GM12878 (cell line): Measurements from ENCODE around the gene RASGRF2. TPM values are rescaled to one million over a fixed set of nuclear protein-coding genes. Genes with fewer than 3 reads are reported as not detected.

Experiments
- ATAC-seq: fragments of 200-7000 bp; cut with Tn5 transposase; 3 replicates; pipeline ENCODE4 v1.9.1; 2020; ENCODE audit warnings: mild to moderate bottlenecking, moderate library complexity
- BruUV-seq: library from RNA; stranded (reverse); fragments of 400-500 nt; replicated peaks from 2 replicates; lab custom pipeline; 2021; lab: Mats Ljungman, UMichigan
- CTCF ChIA-PET: fragments of 300-600 bp; sonication (Branson Sonifier 250); formaldehyde crosslinking; extraction: SDS; loops from one replicate; lab custom pipeline; 2021; ENCODE audit warnings: inconsistent platforms; lab: Yijun Ruan, JAX
- POLR2A ChIA-PET: fragments of 350-600 bp; formaldehyde crosslinking; extraction: SDS; loops from one replicate; lab custom pipeline; 2021; ENCODE audit warnings: inconsistent platforms; lab: Charles Lee
- RAD21 ChIA-PET: fragments of 300-600 bp; sonication (Branson Sonifier 250); formaldehyde crosslinking; loops from one replicate; lab custom pipeline; 2023; ENCODE audit warnings: antibody characterized with exemption; ENCODE audit not compliant: unreplicated experiment; lab: Charles Lee
- SMC1A ChIA-PET: fragments of 300-600 bp; sonication (Branson Sonifier 250); formaldehyde crosslinking; loops from one replicate; lab custom pipeline; 2023; ENCODE audit not compliant: unreplicated experiment, uncharacterized antibody; lab: Charles Lee
- DNase-seq: peaks from one replicate; pipeline ENCODE4 v3.0.0-alpha.2; 2011; ENCODE audit warnings: low read depth, low spot score
- FAIRE-seq: peaks from 3 replicates; lab custom pipeline; 2011; peaks lifted over from hg19 to GRCh38; lab: Jason Lieb, UNC
- H2AFZ ChIP-seq: 2 replicates; pipeline ENCODE4 v1.6.0; 2011; ENCODE audit warnings: low read depth, low read length, control low read depth; ENCODE audit not compliant: control insufficient read depth
- H3K27ac ChIP-seq: 2 replicates; pipeline ENCODE4 v1.5.1; 2011; ENCODE audit warnings: control low read depth; ENCODE audit not compliant: control insufficient read depth, insufficient read depth
- H3K27me3 ChIP-seq, 2 experiments: replicated peaks in 1 of 2; 2 replicates each; pipeline versions ENCODE4 v1.6.0 to v1.6.1; 2011; ENCODE audit warnings: low read length in 1 of 2; ENCODE audit not compliant: control insufficient read depth in 2 of 2, insufficient read depth in 2 of 2
- H3K36me3 ChIP-seq, 2 experiments: 2 replicates each; pipeline ENCODE4 v1.5.1; 2011; ENCODE audit warnings: low read length in 1 of 2; ENCODE audit not compliant: control insufficient read depth in 2 of 2, insufficient read depth in 2 of 2
- H3K4me1 ChIP-seq: 2 replicates; pipeline ENCODE4 v1.6.1; 2011; ENCODE audit warnings: mild to moderate bottlenecking, low read length, moderate library complexity, mixed read lengths; ENCODE audit not compliant: control insufficient read depth, insufficient read depth
- H3K4me2 ChIP-seq: 2 replicates; pipeline ENCODE4 v1.6.0; 2011; ENCODE audit warnings: control low read depth; ENCODE audit not compliant: control insufficient read depth, insufficient read depth
- H3K4me3 ChIP-seq: fragments of 200-600 bp; sonication (generic); 2 replicates; pipeline ENCODE4 v1.5.1; 2016
- H3K79me2 ChIP-seq: 2 replicates; pipeline ENCODE4 v1.6.0; 2011; ENCODE audit warnings: low read length; ENCODE audit not compliant: control insufficient read depth, insufficient read depth
- H3K9ac ChIP-seq: 2 replicates; pipeline ENCODE4 v1.8.0; 2011; ENCODE audit warnings: low read length, control low read depth, mixed read lengths; ENCODE audit not compliant: control insufficient read depth, insufficient read depth
- H3K9me3 ChIP-seq: replicated peaks from 3 replicates; pipeline ENCODE4 v1.5.1; 2011; ENCODE audit warnings: mild to moderate bottlenecking, low read length; ENCODE audit not compliant: control insufficient read depth, insufficient read depth
- H4K20me1 ChIP-seq: 2 replicates; pipeline ENCODE4 v1.6.0; 2011; ENCODE audit not compliant: control insufficient read depth, insufficient read depth
- BMI1 ChIP-seq: fragments of 450-650 bp; IDR thresholded peaks from 2 replicates; pipeline ENCODE4 v1.6.1; 2016; ENCODE audit warnings: mild to moderate bottlenecking, moderate library complexity, borderline replicate concordance
- CEBPZ ChIP-seq: fragments of 150-350 bp; IDR thresholded peaks from 2 replicates; pipeline ENCODE4 v1.6.1; 2016; ENCODE audit warnings: low read depth, low read length
- CTCF ChIP-seq, 3 experiments: IDR thresholded peaks in 2 of 3; conservative IDR thresholded peaks in 1 of 3; 2 replicates each; pipeline ENCODE4 v1.5.1; 2011; ENCODE audit warnings: low read depth in 3 of 3, low read length in 3 of 3, mild to moderate bottlenecking in 3 of 3, control low read depth in 2 of 3, moderate library complexity in 2 of 3, inconsistent platforms in 1 of 3, mixed read lengths in 1 of 3; ENCODE audit not compliant: control insufficient read depth in 2 of 3, insufficient read depth in 1 of 3; ENCODE audit errors: extremely low read depth in 1 of 3
- ETV6 ChIP-seq, 2 experiments: fragments of 450-650 bp in 1 of 2; IDR thresholded peaks in 1 of 2; conservative IDR thresholded peaks in 1 of 2; 2 replicates each; pipeline ENCODE4 v1.6.1; 2014; ENCODE audit warnings: antibody characterized with exemption in 1 of 2, borderline replicate concordance in 1 of 2, low read depth in 1 of 2, mild to moderate bottlenecking in 1 of 2, moderate library complexity in 1 of 2
- MXI1 ChIP-seq: fragments of 150-350 bp; IDR thresholded peaks from 2 replicates; pipeline ENCODE4 v1.6.1; 2011; ENCODE audit warnings: low read depth, mild to moderate bottlenecking, inconsistent platforms, low read length, improper control_type of control experiment
- PKNOX1 ChIP-seq: fragments of 450-650 bp; IDR thresholded peaks from 2 replicates; pipeline ENCODE4 v1.6.1; 2016; ENCODE audit warnings: mild to moderate bottlenecking
- RBBP5 ChIP-seq: fragments of 200-600 bp; sonication (generic); conservative IDR thresholded peaks from 2 replicates; pipeline ENCODE4 v1.6.1; 2016
- RUNX3 ChIP-seq: IDR thresholded peaks from 2 replicates; pipeline ENCODE4 v1.6.1; 2012; ENCODE audit warnings: low read length, inconsistent platforms
- USF2 ChIP-seq: IDR thresholded peaks from 2 replicates; pipeline ENCODE4 v1.6.1; 2011; ENCODE audit warnings: low read depth, low read length, improper control_type of control experiment, borderline replicate concordance
- ZNF207 ChIP-seq: fragments of 450-650 bp; IDR thresholded peaks from 2 replicates; pipeline ENCODE4 v1.6.1; 2014; ENCODE audit warnings: antibody characterized with exemption, mild to moderate bottlenecking, borderline replicate concordance
- in situ Hi-C: fragments of 300-500 bp; cut with MboI; formaldehyde crosslinking; loops from 9 replicates; pipeline ENCODE4 v1.14.3; 2018; ENCODE audit warnings: mixed read lengths
- intact Hi-C: fragments of 100-400 bp; cut with micrococcal nuclease; formaldehyde crosslinking; loops from one replicate; pipeline ENCODE4 v1.14.2; 2022; ENCODE audit not compliant: unreplicated experiment
- polyA plus RNA-seq, 11 experiments: library from polyadenylated mRNA; depleted of rRNA in 4 of 11; unstranded in 6 of 11; stranded (reverse) in 5 of 11; fragments of >200 nt; fragmentation: Nextera tagmentation in 4 of 11; fragmentation: Illumina TruSeq in 1 of 11; extraction: Ambion mirVana in 4 of 11; extraction: Trizol in 1 of 11; gene quantifications; 1 replicate in 1 of 11; 2 replicates in 10 of 11; pipeline versions ENCODE4 v1.2.1 to v1.2.3, GENCODE V29; 2011 to 2016; ENCODE audit warnings: inconsistent platforms in 2 of 11, missing spikeins in 2 of 11, low read depth in 1 of 11
- total RNA-seq, 4 experiments: library from RNA; depleted of rRNA in 3 of 4; stranded (reverse); fragments of >200 nt in 3 of 4; fragmentation: Illumina TruSeq in 1 of 4; extraction: Trizol in 1 of 4; gene quantifications; 2 replicates each; pipeline versions ENCODE4 v1.2.1 to v1.2.3, GENCODE V29; 2013 to 2021
- TF ChIP-seq, protein P1 (sequence below): fragments of 450-650 bp; IDR thresholded peaks from 2 replicates; pipeline ENCODE4 v1.6.1; 2017; ENCODE audit warnings: mild to moderate bottlenecking, low read depth, inconsistent platforms; ENCODE audit not compliant: poor library complexity, severe bottlenecking

RASGRF2 gene
- total and polyA plus RNA-seq, 10 of the 15 experiments (the other 5 are each of a cell fraction or from before 2014, with no cell fraction given) = 0.05 to 0.24 (median 0.07) TPM

DNA sequence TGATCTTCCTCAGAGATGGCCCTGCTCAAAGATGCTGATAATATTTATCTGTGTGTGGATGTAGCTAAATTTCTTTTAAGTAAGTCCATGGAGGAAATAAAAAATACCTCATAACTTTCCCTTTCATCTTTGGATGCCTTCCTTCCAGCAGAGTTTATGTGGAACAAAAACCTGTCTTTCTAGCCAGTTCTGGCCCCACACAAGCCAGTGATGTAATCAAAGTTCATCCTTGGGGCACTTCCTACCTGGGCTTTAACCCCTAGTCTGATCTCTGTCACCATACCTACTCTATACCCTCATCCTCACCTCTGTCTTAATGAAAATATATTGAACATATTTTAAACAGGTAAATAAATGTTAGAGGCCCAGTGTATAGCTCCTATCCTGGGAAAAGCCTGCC lies 39.8 kb upstream of the RASGRF2 start:
- CTCF ChIA-PET = no interaction called here

More for the DNA sequence above, 39.8 kb upstream of the RASGRF2 start:
- no peak overlapping the region for H2AFZ ChIP-seq
- POLR2A ChIA-PET = no interaction called here
- H3K9ac ChIP-seq = no peak overlapping the region
- no peaks in the 10 kb centered on the region for H4K20me1 ChIP-seq
- DNase-seq (no peak), FAIRE-seq (no peak), ATAC-seq (no peak)
- no peaks in the 10 kb centered on the region for H3K79me2 ChIP-seq
- no peaks in the 10 kb centered on the region for H3K36me3 ChIP-seq
- BruUV-seq = no TSS peak
- SMC1A ChIA-PET = interaction anchor here (1.1 kb wide), 1 partner anchor 60 kb away, joined by 3 read pairs; no protein-coding TSS in a partner anchor
- H3K4me1 ChIP-seq = peaks cover 4% of the 10 kb centered on the region; the same call in 1 of the 2 replicates
- no peaks in the 10 kb centered on the region for H3K9me3 ChIP-seq
- TF ChIP-seq RBBP5 (no peak), RUNX3 (no peak), CTCF (IDR thresholded peaks at IDR 0.05 in 2 of 3, conservative IDR thresholded peaks at IDR 0.05 in 1 of 3; ENCODE audit: control insufficient read depth in 2 of 3, extremely low read depth in 1 of 3, insufficient read depth in 1 of 3, low read depth in 3 of 3, low read length in 3 of 3) (no peak), BMI1 (no peak), ETV6 (conservative IDR thresholded peaks at IDR 0.05 in 1 of 2, IDR thresholded peaks at IDR 0.05 in 1 of 2; ENCODE audit: borderline replicate concordance in 1 of 2, low read depth in 1 of 2) (no peak), PKNOX1 (no peak), CEBPZ (no peak), MXI1 (no peak), ZNF207 (no peak), USF2 (no peak)
- TF ChIP-seq, protein P1, sequence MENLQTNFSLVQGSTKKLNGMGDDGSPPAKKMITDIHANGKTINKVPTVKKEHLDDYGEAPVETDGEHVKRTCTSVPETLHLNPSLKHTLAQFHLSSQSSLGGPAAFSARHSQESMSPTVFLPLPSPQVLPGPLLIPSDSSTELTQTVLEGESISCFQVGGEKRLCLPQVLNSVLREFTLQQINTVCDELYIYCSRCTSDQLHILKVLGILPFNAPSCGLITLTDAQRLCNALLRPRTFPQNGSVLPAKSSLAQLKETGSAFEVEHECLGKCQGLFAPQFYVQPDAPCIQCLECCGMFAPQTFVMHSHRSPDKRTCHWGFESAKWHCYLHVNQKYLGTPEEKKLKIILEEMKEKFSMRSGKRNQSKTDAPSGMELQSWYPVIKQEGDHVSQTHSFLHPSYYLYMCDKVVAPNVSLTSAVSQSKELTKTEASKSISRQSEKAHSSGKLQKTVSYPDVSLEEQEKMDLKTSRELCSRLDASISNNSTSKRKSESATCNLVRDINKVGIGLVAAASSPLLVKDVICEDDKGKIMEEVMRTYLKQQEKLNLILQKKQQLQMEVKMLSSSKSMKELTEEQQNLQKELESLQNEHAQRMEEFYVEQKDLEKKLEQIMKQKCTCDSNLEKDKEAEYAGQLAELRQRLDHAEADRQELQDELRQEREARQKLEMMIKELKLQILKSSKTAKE = no peak
- intact Hi-C loops (no loop called here), in situ Hi-C loops (no loop called here)
- H3K4me3 ChIP-seq = no peak overlapping the region
- no peaks in the 10 kb centered on the region for H3K27me3 ChIP-seq
- H3K4me2 ChIP-seq = no peak overlapping the region
- H3K27ac ChIP-seq = no peak overlapping the region
- RAD21 ChIA-PET = no interaction called here
